Keratinocyte (primary cell): ENCODE results near the gene MTMR4. TPM values are rescaled to one million over a fixed set of nuclear protein-coding genes. Genes with fewer than 3 reads are reported as not detected.

Experiments used
- DNase-seq: peaks from one replicate; pipeline ENCODE4 v3.0.0-alpha.2; 2011; ENCODE audit warnings: low read depth, missing footprints, low spot score
- FAIRE-seq: peaks from 2 replicates; lab custom pipeline; 2011; peaks lifted over from hg19 to GRCh38; lab: Jason Lieb, UNC
- H2AFZ ChIP-seq: 2 replicates; pipeline ENCODE4 v1.6.0; 2012; ENCODE audit warnings: low read length, control low read depth, inconsistent platforms; ENCODE audit not compliant: control insufficient read depth
- H3K27ac ChIP-seq: 2 replicates; pipeline ENCODE4 v1.5.1; 2011; ENCODE audit warnings: low read length; ENCODE audit not compliant: control insufficient read depth, insufficient read depth
- H3K27me3 ChIP-seq: 3 replicates; pipeline ENCODE4 v1.6.0; 2011; ENCODE audit warnings: low read length; ENCODE audit not compliant: control insufficient read depth, insufficient read depth; ENCODE audit errors: extremely low read depth
- H3K36me3 ChIP-seq, 2 experiments: 2 replicates in 1 of 2; 3 replicates in 1 of 2; pipeline ENCODE4 v1.5.1; 2011; ENCODE audit warnings: low read length in 2 of 2, mild to moderate bottlenecking in 1 of 2; ENCODE audit not compliant: control insufficient read depth in 2 of 2, insufficient read depth in 2 of 2; ENCODE audit errors: extremely low read depth in 1 of 2
- H3K4me1 ChIP-seq: 3 replicates; pipeline ENCODE4 v1.5.1; 2011; ENCODE audit warnings: low read length; ENCODE audit not compliant: control insufficient read depth, insufficient read depth; ENCODE audit errors: extremely low read depth
- H3K4me2 ChIP-seq: 3 replicates; pipeline ENCODE4 v1.6.0; 2011; ENCODE audit warnings: low read depth, low read length; ENCODE audit not compliant: control insufficient read depth, insufficient read depth; ENCODE audit errors: extremely low read depth
- H3K4me3 ChIP-seq, 3 experiments: fragments of 200-600 bp in 1 of 3; sonication (generic) in 1 of 3; 2 replicates in 2 of 3; 3 replicates in 1 of 3; pipeline ENCODE4 v1.5.1; 2011 to 2016; ENCODE audit warnings: low read length in 3 of 3, mild to moderate bottlenecking in 3 of 3, control low read depth in 2 of 3, inconsistent platforms in 1 of 3, low read depth in 1 of 3, mixed read lengths in 1 of 3, mixed run types in 1 of 3, moderate library complexity in 1 of 3; ENCODE audit not compliant: control insufficient read depth in 2 of 3, insufficient read depth in 2 of 3; ENCODE audit errors: extremely low read depth in 1 of 3
- H3K79me2 ChIP-seq: 2 replicates; pipeline ENCODE4 v1.6.0; 2012; ENCODE audit warnings: low read length; ENCODE audit not compliant: control insufficient read depth, insufficient read depth
- H3K9ac ChIP-seq: 3 replicates; pipeline ENCODE4 v1.6.0; 2011; ENCODE audit warnings: low read length; ENCODE audit not compliant: control insufficient read depth, insufficient read depth; ENCODE audit errors: extremely low read depth
- H3K9me1 ChIP-seq: 3 replicates; pipeline ENCODE4 v1.6.0; 2011; ENCODE audit warnings: low read length; ENCODE audit not compliant: control insufficient read depth, insufficient read depth; ENCODE audit errors: extremely low read depth
- H3K9me3 ChIP-seq: 2 replicates; pipeline ENCODE4 v1.5.1; 2012; ENCODE audit warnings: low read depth, low read length; ENCODE audit not compliant: control insufficient read depth
- H4K20me1 ChIP-seq: 3 replicates; pipeline ENCODE4 v1.6.0; 2011; ENCODE audit warnings: low read length; ENCODE audit not compliant: control insufficient read depth, insufficient read depth; ENCODE audit errors: extremely low read depth
- EZH2 ChIP-seq: IDR thresholded peaks from one replicate; pipeline ENCODE4 v1.6.1; 2012; ENCODE audit warnings: inconsistent platforms, mild to moderate bottlenecking, low read length, moderate library complexity
- dilution Hi-C: fragments of 300-500 bp; cut with MboI; formaldehyde crosslinking; loops from one replicate; pipeline ENCODE4 v1.7.0; 2020; ENCODE audit warnings: low sequenced_read_pairs; ENCODE audit not compliant: extremely low pct_ligation_motif_present
- polyA plus RNA-seq, 5 experiments: library from polyadenylated mRNA; depleted of rRNA in 3 of 5; stranded (reverse) in 3 of 5; stranded (forward) in 1 of 5; unstranded in 1 of 5; fragments of >200 nt; gene quantifications; 1 replicate in 1 of 5; 2 replicates in 3 of 5; 3 replicates in 1 of 5; pipeline versions ENCODE4 v1.2.1 to v1.2.3, GENCODE V29; 2011 to 2012; ENCODE audit warnings: missing spikeins in 2 of 5, low read depth in 1 of 5, low replicate concordance in 1 of 5
- TF ChIP-seq, protein P1 (sequence below), 3 experiments: IDR thresholded peaks in 1 of 3; conservative IDR thresholded peaks in 1 of 3; optimal IDR thresholded peaks in 1 of 3; 2 replicates in 2 of 3; 3 replicates in 1 of 3; pipeline versions ENCODE3 to v1.5.1; 2011; ENCODE audit warnings: low read length in 3 of 3, mild to moderate bottlenecking in 3 of 3, moderate library complexity in 2 of 3, control low read depth in 1 of 3, inconsistent platforms in 1 of 3; ENCODE audit not compliant: insufficient read depth in 2 of 3; ENCODE audit errors: extremely low read depth in 1 of 3

The MTMR4 gene
- polyA plus RNA-seq, 1 donor (not counting 4 experiments of a cell fraction or from before 2014, with no cell fraction given) = 18.9 TPM

DNA sequence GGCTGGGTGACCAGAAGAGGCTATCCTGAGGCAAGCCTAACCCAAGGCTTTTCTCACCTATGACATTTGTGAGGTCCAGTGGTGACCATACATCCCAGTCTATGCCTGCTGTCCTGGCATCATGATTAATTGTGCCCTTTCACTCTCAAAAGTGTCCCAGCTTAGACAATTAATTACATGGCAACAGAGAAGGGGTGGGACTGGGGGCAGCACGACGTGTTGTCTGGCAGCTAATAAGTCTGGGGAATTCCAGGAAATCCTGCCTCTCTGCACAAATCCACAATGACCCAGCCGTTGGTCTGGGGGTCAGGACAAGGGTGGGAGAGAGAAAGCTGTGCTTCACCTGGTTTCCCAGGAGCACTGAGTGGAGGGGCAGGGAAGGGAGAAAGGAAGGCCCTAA lies 14.0 kb upstream of the MTMR4 start:
- Histone ChIP-seq H3K27me3 (peaks cover 12% of the 10 kb centered on the region), H3K9me3 (no peaks in the 10 kb centered on the region), H3K4me1 (peaks cover 22% of the 10 kb centered on the region), H3K4me2 (no peak overlapping the region), H3K36me3 (no peaks in the 10 kb centered on the region), H3K27ac (no peak overlapping the region), H2AFZ (no peak overlapping the region), H3K79me2 (no peaks in the 10 kb centered on the region), H4K20me1 (no peaks in the 10 kb centered on the region), H3K9me1 (no peaks in the 10 kb centered on the region), H3K4me3 (no peak overlapping the region), H3K9ac (no peak overlapping the region)
- TF ChIP-seq, protein P1, sequence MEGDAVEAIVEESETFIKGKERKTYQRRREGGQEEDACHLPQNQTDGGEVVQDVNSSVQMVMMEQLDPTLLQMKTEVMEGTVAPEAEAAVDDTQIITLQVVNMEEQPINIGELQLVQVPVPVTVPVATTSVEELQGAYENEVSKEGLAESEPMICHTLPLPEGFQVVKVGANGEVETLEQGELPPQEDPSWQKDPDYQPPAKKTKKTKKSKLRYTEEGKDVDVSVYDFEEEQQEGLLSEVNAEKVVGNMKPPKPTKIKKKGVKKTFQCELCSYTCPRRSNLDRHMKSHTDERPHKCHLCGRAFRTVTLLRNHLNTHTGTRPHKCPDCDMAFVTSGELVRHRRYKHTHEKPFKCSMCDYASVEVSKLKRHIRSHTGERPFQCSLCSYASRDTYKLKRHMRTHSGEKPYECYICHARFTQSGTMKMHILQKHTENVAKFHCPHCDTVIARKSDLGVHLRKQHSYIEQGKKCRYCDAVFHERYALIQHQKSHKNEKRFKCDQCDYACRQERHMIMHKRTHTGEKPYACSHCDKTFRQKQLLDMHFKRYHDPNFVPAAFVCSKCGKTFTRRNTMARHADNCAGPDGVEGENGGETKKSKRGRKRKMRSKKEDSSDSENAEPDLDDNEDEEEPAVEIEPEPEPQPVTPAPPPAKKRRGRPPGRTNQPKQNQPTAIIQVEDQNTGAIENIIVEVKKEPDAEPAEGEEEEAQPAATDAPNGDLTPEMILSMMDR (optimal IDR thresholded peaks at IDR 0.05 in 1 of 3, IDR thresholded peaks at IDR 0.05 in 1 of 3, conservative IDR thresholded peaks at IDR 0.05 in 1 of 3; ENCODE audit: extremely low read depth in 1 of 3, insufficient read depth in 2 of 3, low read length in 3 of 3) = no peak
- no peak for TF ChIP-seq EZH2
- dilution Hi-C loops = no loop called here
- FAIRE-seq (no peak), DNase-seq (no peak)

DNA sequence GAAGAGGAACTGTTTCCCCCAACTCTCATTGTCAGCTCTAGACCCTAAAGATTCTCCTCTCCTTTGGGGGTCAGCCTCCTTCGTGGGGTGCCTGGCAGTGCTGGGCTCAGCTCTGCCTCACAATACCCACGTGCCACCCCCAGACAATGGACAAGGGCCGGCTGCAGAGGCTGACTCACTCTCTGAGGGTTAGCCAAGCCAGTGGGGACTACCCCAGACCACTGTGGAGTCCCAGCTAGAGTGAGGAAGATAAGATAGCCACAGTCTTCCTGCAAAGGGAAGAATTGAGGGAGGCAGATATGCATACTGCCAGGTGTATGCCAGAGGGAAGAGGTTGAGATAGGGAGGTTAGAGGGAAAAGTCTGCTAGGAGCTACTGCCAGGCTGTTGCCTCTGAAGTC lies 13.5 kb upstream of the MTMR4 start:
- peaks cover 22% of the 10 kb centered on the region for H3K4me1 ChIP-seq
- no peaks in the 10 kb centered on the region for H3K79me2 ChIP-seq
- DNase-seq = no peak
- dilution Hi-C loops = no loop called here
- no peak overlapping the region for H2AFZ ChIP-seq
- H3K36me3 ChIP-seq = no peaks in the 10 kb centered on the region
- H3K4me2 ChIP-seq = no peak overlapping the region
- no peak for FAIRE-seq
- TF ChIP-seq, protein P1 (optimal IDR thresholded peaks at IDR 0.05 in 1 of 3, IDR thresholded peaks at IDR 0.05 in 1 of 3, conservative IDR thresholded peaks at IDR 0.05 in 1 of 3; ENCODE audit: extremely low read depth in 1 of 3, insufficient read depth in 2 of 3, low read length in 3 of 3) = no peak
- no peak for TF ChIP-seq EZH2
- no peak overlapping the region for H3K4me3 ChIP-seq
- H3K9me3 ChIP-seq = no peaks in the 10 kb centered on the region
- H3K27me3 ChIP-seq = peaks cover 11% of the 10 kb centered on the region
- no peak overlapping the region for H3K27ac ChIP-seq
- no peaks in the 10 kb centered on the region for H3K9me1 ChIP-seq
- H3K9ac ChIP-seq = no peak overlapping the region
- no peaks in the 10 kb centered on the region for H4K20me1 ChIP-seq
